Hepatocyte (in vitro differentiated cells): ENCODE data around the gene MYO1B.

Experiments
- EZH2phosphoT487 ChIP-seq: fragments of 200-600 bp; sonication (generic); IDR thresholded peaks from one replicate; pipeline ENCODE4 v1.6.1; 2018; ENCODE audit warnings: antibody characterized with exemption, mild to moderate bottlenecking, low read depth, moderate library complexity; ENCODE audit not compliant: unreplicated experiment, severe bottlenecking
- TF ChIP-seq, protein P1 (sequence below): fragments of 200-600 bp; sonication (generic); IDR thresholded peaks from 2 replicates; pipeline ENCODE4 v1.5.1; 2016; ENCODE audit warnings: antibody characterized with exemption, mild to moderate bottlenecking; ENCODE audit not compliant: poor library complexity

DNA sequence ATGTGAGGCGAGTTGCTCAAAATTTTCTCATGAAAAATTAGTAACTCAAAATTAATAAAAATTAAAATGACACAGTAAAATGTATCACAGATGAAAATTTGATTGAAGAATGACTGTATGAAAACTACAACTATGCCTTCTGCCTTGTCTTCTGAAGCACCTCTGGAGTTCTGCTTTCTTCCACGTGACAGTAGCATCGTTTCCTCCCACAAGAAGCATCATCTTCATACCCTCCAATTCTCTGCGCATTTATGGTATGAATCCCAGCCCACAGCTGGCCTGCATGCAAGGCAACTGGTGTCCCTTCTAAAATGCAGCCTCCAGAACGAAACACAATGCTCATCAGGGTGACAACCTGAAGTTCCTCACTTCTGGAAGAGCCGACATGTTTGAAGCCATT, 189.9 kb downstream of the MYO1B start:
- TF ChIP-seq, protein P1, sequence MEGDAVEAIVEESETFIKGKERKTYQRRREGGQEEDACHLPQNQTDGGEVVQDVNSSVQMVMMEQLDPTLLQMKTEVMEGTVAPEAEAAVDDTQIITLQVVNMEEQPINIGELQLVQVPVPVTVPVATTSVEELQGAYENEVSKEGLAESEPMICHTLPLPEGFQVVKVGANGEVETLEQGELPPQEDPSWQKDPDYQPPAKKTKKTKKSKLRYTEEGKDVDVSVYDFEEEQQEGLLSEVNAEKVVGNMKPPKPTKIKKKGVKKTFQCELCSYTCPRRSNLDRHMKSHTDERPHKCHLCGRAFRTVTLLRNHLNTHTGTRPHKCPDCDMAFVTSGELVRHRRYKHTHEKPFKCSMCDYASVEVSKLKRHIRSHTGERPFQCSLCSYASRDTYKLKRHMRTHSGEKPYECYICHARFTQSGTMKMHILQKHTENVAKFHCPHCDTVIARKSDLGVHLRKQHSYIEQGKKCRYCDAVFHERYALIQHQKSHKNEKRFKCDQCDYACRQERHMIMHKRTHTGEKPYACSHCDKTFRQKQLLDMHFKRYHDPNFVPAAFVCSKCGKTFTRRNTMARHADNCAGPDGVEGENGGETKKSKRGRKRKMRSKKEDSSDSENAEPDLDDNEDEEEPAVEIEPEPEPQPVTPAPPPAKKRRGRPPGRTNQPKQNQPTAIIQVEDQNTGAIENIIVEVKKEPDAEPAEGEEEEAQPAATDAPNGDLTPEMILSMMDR = no peak
- no peak for TF ChIP-seq EZH2phosphoT487
